Stimulated activated naive CD8-positive, alpha-beta T cell treated with anti-CD3 and anti-CD28 coated beads, Interleukin-15, amount 100 ng/mL, for 72 hours (primary cell): ENCODE measurements around the gene LAMB2.

Experiments used
- ATAC-seq: fragments of 150-1000 bp; cut with Tn5 transposase; 2 replicates; pipeline ENCODE4 v1.10.0; 2021; ENCODE audit warnings: mild to moderate bottlenecking, moderate library complexity
- DNase-seq, 2 donors: peaks; one replicate each; pipeline ENCODE4 v3.0.0; 2021 to 2022
- H3K27ac Mint-ChIP-seq, 2 donors: one replicate each; pipeline ENCODE4 v1.8.0; 2022; ENCODE audit warnings: mild to moderate bottlenecking in 2 of 2, mixed read lengths in 2 of 2, moderate library complexity in 2 of 2
- H3K27me3 Mint-ChIP-seq: one replicate; pipeline ENCODE4 v1.8.0; 2022; ENCODE audit warnings: mixed read lengths
- H3K4me1 Mint-ChIP-seq: one replicate; pipeline ENCODE4 v1.8.0; 2022; ENCODE audit warnings: mild to moderate bottlenecking, mixed read lengths
- H3K4me3 Mint-ChIP-seq, 2 donors: one replicate each; pipeline ENCODE4 v1.8.0; 2022; ENCODE audit warnings: mild to moderate bottlenecking in 2 of 2, mixed read lengths in 2 of 2, moderate library complexity in 1 of 2
- H3K9me3 Mint-ChIP-seq, 2 donors: one replicate each; pipeline ENCODE4 v1.8.0; 2022; ENCODE audit warnings: mixed read lengths in 2 of 2

Gene LAMB2

GRCh38 chr3:49165771-49166751 lies 33.2 kb upstream of the LAMB2 start, which contains the start of gene CCDC71:
Gene CCDC71, minus strand, starts transcription at chr3:49166331. Its CDS starts 2,123 bp downstream, at chr3:49164208.
- Mint-ChIP-seq H3K4me1 (peaks cover 61% of the 10 kb centered on the region), H3K4me3 (peak within 1 kb of the TSS; percentile 93 to 98), H3K27ac (peak within 1 kb of the TSS; percentile 96 to 99), H3K27me3 (no peaks in the 10 kb centered on the region), H3K9me3 (no peaks in the 10 kb centered on the region)
- ATAC-seq (peak; percentile 74), DNase-seq (peak; percentile 76 to 83)

GRCh38 chr3:49164983-49165720 lies 32.3 kb upstream of the LAMB2 start:
- Mint-ChIP-seq H3K9me3 (no peaks in the 10 kb centered on the region), H3K4me3 (peak overlapping the region; percentile 93 to 98), H3K4me1 (peaks cover 53% of the 10 kb centered on the region), H3K27ac (peak overlapping the region; percentile 95 to 99), H3K27me3 (no peaks in the 10 kb centered on the region)
- DNase-seq (no peak), ATAC-seq (no peak)

GRCh38 chr3:49163609-49164008 lies 30.8 kb upstream of the LAMB2 start:
- no peak for DNase-seq
- H3K9me3 Mint-ChIP-seq = no peaks in the 10 kb centered on the region
- H3K27ac Mint-ChIP-seq = peak overlapping the region in 1 of 2 donors; percentile 14
- ATAC-seq = no peak
- H3K27me3 Mint-ChIP-seq = no peaks in the 10 kb centered on the region
- H3K4me1 Mint-ChIP-seq = peaks cover 53% of the 10 kb centered on the region
- no peak overlapping the region for H3K4me3 Mint-ChIP-seq

GRCh38 chr3:49162751-49163419 lies 30.0 kb upstream of the LAMB2 start:
- no peak for DNase-seq
- no peaks in the 10 kb centered on the region for H3K27me3 Mint-ChIP-seq
- no peak for ATAC-seq
- peaks cover 59% of the 10 kb centered on the region for H3K4me1 Mint-ChIP-seq
- no peaks in the 10 kb centered on the region for H3K9me3 Mint-ChIP-seq
- peak overlapping the region in 1 of 2 donors; percentile 48 for H3K27ac Mint-ChIP-seq
- peak overlapping the region in 1 of 2 donors; percentile 25 for H3K4me3 Mint-ChIP-seq

- H3K27ac Mint-ChIP-seq = peak overlapping the region; percentile 74 to 76
- DNase-seq = peak in 1 of 2 donors; percentile 71
Measured at GRCh38 chr3:49161808-49162530, 29.1 kb upstream of the LAMB2 start.

GRCh38 chr3:49161197-49161596 lies 28.3 kb upstream of the LAMB2 start:
- Mint-ChIP-seq H3K4me3 (peak overlapping the region in 1 of 2 donors; percentile 50), H3K27me3 (no peaks in the 10 kb centered on the region), H3K27ac (peak overlapping the region in 1 of 2 donors; percentile 88), H3K9me3 (no peaks in the 10 kb centered on the region), H3K4me1 (peaks cover 52% of the 10 kb centered on the region)
- DNase-seq = no peak
- ATAC-seq = no peak

More at GRCh38 chr3:49161808-49162530, 29.1 kb upstream of the LAMB2 start:
- ATAC-seq = peak; percentile 81
- no peaks in the 10 kb centered on the region for H3K9me3 Mint-ChIP-seq
- no peaks in the 10 kb centered on the region for H3K27me3 Mint-ChIP-seq
- peak overlapping the region; percentile 55 to 62 for H3K4me3 Mint-ChIP-seq
- H3K4me1 Mint-ChIP-seq = peaks cover 59% of the 10 kb centered on the region

- Mint-ChIP-seq H3K27ac (no peak overlapping the region), H3K4me3 (no peak overlapping the region), H3K9me3 (no peaks in the 10 kb centered on the region), H3K27me3 (no peaks in the 10 kb centered on the region), H3K4me1 (peaks cover 33% of the 10 kb centered on the region)
- ATAC-seq (no peak), DNase-seq (no peak)
Measured at GRCh38 chr3:49158792-49159191, 25.9 kb upstream of the LAMB2 start.

- H3K27ac Mint-ChIP-seq = no peak overlapping the region
Measured at GRCh38 chr3:49158103-49158709, 25.4 kb upstream of the LAMB2 start.

GRCh38 chr3:49157289-49157688 lies 24.4 kb upstream of the LAMB2 start:
- Mint-ChIP-seq H3K4me1 (peaks cover 19% of the 10 kb centered on the region), H3K27me3 (no peaks in the 10 kb centered on the region), H3K4me3 (no peak overlapping the region), H3K27ac (no peak overlapping the region), H3K9me3 (no peaks in the 10 kb centered on the region)
- ATAC-seq (no peak), DNase-seq (no peak)

More at GRCh38 chr3:49158103-49158709, 25.4 kb upstream of the LAMB2 start:
- Mint-ChIP-seq H3K27me3 (no peaks in the 10 kb centered on the region), H3K4me3 (no peak overlapping the region), H3K9me3 (no peaks in the 10 kb centered on the region), H3K4me1 (peaks cover 28% of the 10 kb centered on the region)
- ATAC-seq (peak; percentile 62), DNase-seq (peak; percentile 45 to 68)

GRCh38 chr3:49153349-49153912 lies 20.6 kb upstream of the LAMB2 start:
- ATAC-seq = no peak
- peaks cover 6% of the 10 kb centered on the region for H3K4me1 Mint-ChIP-seq
- no peaks in the 10 kb centered on the region for H3K9me3 Mint-ChIP-seq
- no peaks in the 10 kb centered on the region for H3K27me3 Mint-ChIP-seq
- DNase-seq = no peak
- H3K4me3 Mint-ChIP-seq = no peak overlapping the region
- H3K27ac Mint-ChIP-seq = no peak overlapping the region

- H3K27me3 Mint-ChIP-seq = no peaks in the 10 kb centered on the region
- DNase-seq (no peak), ATAC-seq (no peak)
- H3K9me3 Mint-ChIP-seq = no peaks in the 10 kb centered on the region
- no peaks in the 10 kb centered on the region for H3K4me1 Mint-ChIP-seq
- no peak overlapping the region for H3K4me3 Mint-ChIP-seq
- H3K27ac Mint-ChIP-seq = peak overlapping the region; percentile 8 to 81
Measured at GRCh38 chr3:49151610-49152009, 18.8 kb upstream of the LAMB2 start.

GRCh38 chr3:49148159-49148558 lies 15.3 kb upstream of the LAMB2 start:
- no peak for ATAC-seq
- no peak for DNase-seq
- Mint-ChIP-seq H3K9me3 (no peaks in the 10 kb centered on the region), H3K27ac (no peak overlapping the region), H3K4me1 (no peaks in the 10 kb centered on the region), H3K4me3 (no peak overlapping the region), H3K27me3 (no peaks in the 10 kb centered on the region)

GRCh38 chr3:49140080-49140479 lies 7.2 kb upstream of the LAMB2 start:
- Mint-ChIP-seq H3K27ac (peak overlapping the region in 1 of 2 donors; percentile 5), H3K4me1 (no peaks in the 10 kb centered on the region), H3K4me3 (no peak overlapping the region), H3K27me3 (peaks cover 12% of the 10 kb centered on the region), H3K9me3 (no peaks in the 10 kb centered on the region)
- no peak for ATAC-seq
- DNase-seq = no peak

- Mint-ChIP-seq H3K27me3 (peaks cover 32% of the 10 kb centered on the region), H3K9me3 (no peaks in the 10 kb centered on the region), H3K27ac (no peak overlapping the region), H3K4me1 (peaks cover 8% of the 10 kb centered on the region), H3K4me3 (no peak overlapping the region)
- ATAC-seq (no peak), DNase-seq (no peak)
Measured at GRCh38 chr3:49135499-49135898, 2.6 kb upstream of the LAMB2 start.
